ENCODE measurements around the gene CKS1B. TPM values are rescaled to one million over a fixed set of nuclear protein-coding genes. Genes with fewer than 3 reads are reported as not detected.
"Not testable (repeated sequence)": the region's sequence is repeated elsewhere in the genome, so short reads cannot be mapped to it uniquely, and the experiment has no call there.

CKS1B gene
- total RNA-seq, 4 donors from 2014 or later, result 3.6 to 15.7 (median 7.9) TPM

GRCh38 chr1:154978360-154978759 is 3.9 kb downstream of the CKS1B start:
- in situ Hi-C loops (cut with MboI; ENCODE audit: low sequenced_read_pairs in 4 of 4), result no loop called here
- no peak overlapping the region for H3K4me3 ChIP-seq
- DNase-seq (no peak), ATAC-seq (no peak)
- peaks cover 21 to 23% of the 10 kb centered on the region in 2 donors for H3K4me1 ChIP-seq
- H3K27ac ChIP-seq, result no peak overlapping the region
- H3K36me3 ChIP-seq, result no peaks in the 10 kb centered on the region
- intact Hi-C loops (cut with DNase I; ENCODE audit: low total_unique reads), result no loop called here
- no peak for TF ChIP-seq POLR2A (IDR thresholded peaks at IDR 0.05)
- TF ChIP-seq, protein P1, sequence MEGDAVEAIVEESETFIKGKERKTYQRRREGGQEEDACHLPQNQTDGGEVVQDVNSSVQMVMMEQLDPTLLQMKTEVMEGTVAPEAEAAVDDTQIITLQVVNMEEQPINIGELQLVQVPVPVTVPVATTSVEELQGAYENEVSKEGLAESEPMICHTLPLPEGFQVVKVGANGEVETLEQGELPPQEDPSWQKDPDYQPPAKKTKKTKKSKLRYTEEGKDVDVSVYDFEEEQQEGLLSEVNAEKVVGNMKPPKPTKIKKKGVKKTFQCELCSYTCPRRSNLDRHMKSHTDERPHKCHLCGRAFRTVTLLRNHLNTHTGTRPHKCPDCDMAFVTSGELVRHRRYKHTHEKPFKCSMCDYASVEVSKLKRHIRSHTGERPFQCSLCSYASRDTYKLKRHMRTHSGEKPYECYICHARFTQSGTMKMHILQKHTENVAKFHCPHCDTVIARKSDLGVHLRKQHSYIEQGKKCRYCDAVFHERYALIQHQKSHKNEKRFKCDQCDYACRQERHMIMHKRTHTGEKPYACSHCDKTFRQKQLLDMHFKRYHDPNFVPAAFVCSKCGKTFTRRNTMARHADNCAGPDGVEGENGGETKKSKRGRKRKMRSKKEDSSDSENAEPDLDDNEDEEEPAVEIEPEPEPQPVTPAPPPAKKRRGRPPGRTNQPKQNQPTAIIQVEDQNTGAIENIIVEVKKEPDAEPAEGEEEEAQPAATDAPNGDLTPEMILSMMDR (IDR thresholded peaks at IDR 0.05 in 4 of 5, conservative IDR thresholded peaks at IDR 0.05 in 1 of 5), result no peak
- no peaks in the 10 kb centered on the region for H3K27me3 ChIP-seq
- H3K9me3 ChIP-seq, result no peaks in the 10 kb centered on the region

- no peaks in the 10 kb centered on the region for H3K27me3 ChIP-seq
- TF ChIP-seq, protein P1 (IDR thresholded peaks at IDR 0.05 in 4 of 5, conservative IDR thresholded peaks at IDR 0.05 in 1 of 5), result no peak
- no peak for TF ChIP-seq POLR2A (IDR thresholded peaks at IDR 0.05)
- no peak for ATAC-seq
- in situ Hi-C loops (cut with MboI; ENCODE audit: low sequenced_read_pairs in 4 of 4), result no loop called here
- no peaks in the 10 kb centered on the region for H3K9me3 ChIP-seq
- H3K4me1 ChIP-seq, result peaks cover 14 to 27% of the 10 kb centered on the region in 2 donors
- intact Hi-C loops (cut with DNase I; ENCODE audit: low total_unique reads), result loop anchor here (2.0 kb wide), 1 partner anchor 18 kb away; no protein-coding TSS in a partner anchor
- H3K27ac ChIP-seq, result peak overlapping the region; percentile 65 to 90 (median 83)
- peaks cover 0 to under 1% of the 10 kb centered on the region in 2 donors for H3K36me3 ChIP-seq
- H3K4me3 ChIP-seq, result peak overlapping the region; percentile 51 to 86 (median 84)
- no peak for DNase-seq
Measured at GRCh38 chr1:154982341-154982740, 7.9 kb downstream of the CKS1B start.

DNA sequence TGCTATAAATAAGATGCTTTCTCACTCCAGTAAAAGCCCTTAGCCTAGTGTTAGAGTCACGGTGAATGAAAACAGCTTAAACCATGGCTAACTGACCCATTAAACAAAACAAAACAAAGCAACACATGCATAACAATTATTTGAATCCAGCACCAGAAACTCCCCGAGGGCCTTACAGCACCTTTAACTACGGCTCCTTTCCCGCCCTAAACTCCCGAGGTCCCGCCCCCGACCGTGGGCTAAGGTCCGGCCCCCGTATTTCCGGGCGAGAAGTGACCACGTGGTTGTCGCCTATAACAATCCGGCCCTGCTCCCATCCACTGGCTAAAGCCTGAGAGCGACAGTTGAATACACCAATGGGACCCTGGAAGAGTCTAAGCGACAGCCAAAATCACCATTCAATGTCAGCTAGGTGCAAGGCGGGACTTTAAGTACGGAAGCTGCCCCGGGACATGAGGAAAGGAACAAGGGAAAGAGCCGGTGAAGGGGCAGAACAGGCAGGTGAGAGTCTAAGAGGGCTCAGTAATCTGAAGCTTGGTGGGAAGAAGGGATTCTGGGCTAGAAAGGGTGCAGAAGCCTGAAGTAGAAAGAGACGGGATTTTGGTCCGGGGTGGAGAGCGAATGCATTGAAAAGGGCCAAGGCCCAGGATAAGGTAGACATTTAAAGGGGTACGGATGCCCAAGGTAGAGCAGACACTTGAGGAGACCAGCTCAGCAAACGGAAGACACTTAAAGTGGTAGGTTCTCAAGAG is 8.6 kb downstream of the CKS1B start, which contains the start of gene FLAD1:
Gene FLAD1, plus strand, starts transcription at position 448 of the 752 bp plus-strand sequence. CDS start 351 bp downstream, outside the sequence.
- in situ Hi-C loops (cut with MboI; ENCODE audit: low sequenced_read_pairs in 4 of 4), result no loop called here
- H3K9me3 ChIP-seq, result no peaks in the 10 kb centered on the region
- peaks cover 14 to 27% of the 10 kb centered on the region in 2 donors for H3K4me1 ChIP-seq
- peaks cover 0 to 8% of the 10 kb centered on the region in 2 donors for H3K36me3 ChIP-seq
- TF ChIP-seq, protein P1 (IDR thresholded peaks at IDR 0.05 in 4 of 5, conservative IDR thresholded peaks at IDR 0.05 in 1 of 5), result peak in 1 of 5 experiments; percentile 27
- peak; percentile 44 to 56 for TF ChIP-seq POLR2A (IDR thresholded peaks at IDR 0.05)
- H3K27me3 ChIP-seq, result no peaks in the 10 kb centered on the region
- DNase-seq, result peak; percentile 98 to 99
- H3K27ac ChIP-seq, result peak within 1 kb of the TSS; percentile 78 to 91 (median 89)
- ATAC-seq, result peak; percentile 100
- H3K4me3 ChIP-seq, result peak within 1 kb of the TSS; percentile 83 to 86 (median 84)
- intact Hi-C loops (cut with DNase I; ENCODE audit: low total_unique reads), result loop anchor here (1.0 to 2.0 kb wide), 2 partner anchors 9 to 18 kb away; partner anchors contain the start of gene CKS1B

DNA sequence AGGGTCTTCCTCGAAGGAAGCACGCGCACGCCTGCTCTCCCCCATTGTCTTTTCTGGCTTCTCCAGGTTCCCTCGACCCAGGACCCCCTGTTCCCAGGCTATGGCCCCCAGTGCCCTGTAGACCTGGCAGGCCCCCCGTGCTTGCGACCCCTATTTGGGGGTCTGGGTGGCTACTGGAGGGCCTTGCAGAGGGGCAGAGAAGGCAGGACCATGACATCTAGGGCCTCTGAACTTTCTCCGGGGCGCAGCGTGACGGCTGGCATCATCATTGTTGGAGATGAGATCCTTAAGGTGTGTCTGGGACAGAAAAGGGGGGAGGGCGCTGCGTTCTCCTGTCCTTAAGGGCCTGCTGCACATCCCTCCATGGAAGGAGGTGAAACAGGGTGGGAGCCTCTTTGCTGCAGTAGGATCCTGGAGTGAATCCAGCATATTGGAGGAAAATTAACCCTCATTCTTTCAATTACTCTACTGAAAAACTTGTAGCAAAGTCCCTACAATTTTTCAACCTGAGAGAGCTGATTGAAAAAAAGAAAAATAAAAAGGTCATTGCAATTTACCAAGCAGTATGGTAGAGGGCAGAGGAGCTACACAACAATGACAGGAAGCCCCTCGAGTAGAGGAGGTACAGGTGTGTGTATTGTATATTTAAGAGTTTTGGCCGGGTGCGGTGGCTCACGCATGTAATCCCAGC is 9.4 kb downstream of the CKS1B start:
- TF ChIP-seq POLR2A (IDR thresholded peaks at IDR 0.05), result no peak
- TF ChIP-seq, protein P1 (IDR thresholded peaks at IDR 0.05 in 4 of 5, conservative IDR thresholded peaks at IDR 0.05 in 1 of 5), result no peak
- ATAC-seq (no peak), DNase-seq (no peak)
- in situ Hi-C loops (cut with MboI; ENCODE audit: low sequenced_read_pairs in 4 of 4) (no loop called here), intact Hi-C loops (cut with DNase I; ENCODE audit: low total_unique reads) (loop anchor here (1.0 to 2.0 kb wide), 2 partner anchors 10 to 17 kb away; partner anchors contain the start of gene CKS1B)
- H3K27ac ChIP-seq, result peak overlapping the region; percentile 78 to 91 (median 89)
- H3K4me3 ChIP-seq, result peak overlapping the region; percentile 83 to 86 (median 84)
- peaks cover 14 to 29% of the 10 kb centered on the region in 2 donors for H3K4me1 ChIP-seq
- peaks cover 0 to 16% of the 10 kb centered on the region in 2 donors for H3K36me3 ChIP-seq
- no peaks in the 10 kb centered on the region for H3K9me3 ChIP-seq
- H3K27me3 ChIP-seq, result no peaks in the 10 kb centered on the region

DNA sequence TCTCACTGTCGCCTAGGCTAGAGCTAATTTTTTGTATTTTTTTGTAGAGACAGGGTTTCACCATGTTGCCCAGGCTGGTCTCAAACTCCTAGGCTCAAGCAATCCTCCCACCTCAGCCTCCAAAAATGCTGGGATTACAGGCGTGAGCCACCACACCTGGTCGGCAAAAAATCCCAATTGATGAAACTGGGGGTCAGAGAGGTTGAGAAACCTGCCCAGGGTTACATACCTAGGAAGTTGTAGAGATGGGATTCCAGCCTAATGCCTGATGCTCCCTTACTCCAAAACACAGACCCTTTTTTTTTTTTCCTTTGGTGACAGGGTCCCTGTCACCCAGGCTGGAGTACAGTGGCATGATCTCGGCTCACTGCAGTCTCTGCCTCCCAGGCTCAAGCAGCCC is 12.3 kb downstream of the CKS1B start:
- H3K4me3 ChIP-seq; DNase-seq; intact Hi-C loops (cut with DNase I; ENCODE audit: low total_unique reads); H3K27me3 ChIP-seq; H3K9me3 ChIP-seq; ATAC-seq; in situ Hi-C loops (cut with MboI; ENCODE audit: low sequenced_read_pairs in 4 of 4): not testable (repeated sequence)
- Histone ChIP-seq H3K27ac (peak overlapping the region in 1 of 4 donors; percentile 6), H3K4me1 (peaks cover 14 to 31% of the 10 kb centered on the region in 2 donors), H3K36me3 (peaks cover 0 to 33% of the 10 kb centered on the region in 2 donors)

All from gastrocnemius medialis (tissue), 4 donors.